SU-DHL-6 (cell line): ENCODE results near the gene SLC39A5.
A peak's percentile ranks its signal among the peaks of the same experiment; 100 is the strongest.

ENCODE experiments used
- H2AFZ ChIP-seq: fragments of 200-600 bp; sonication (generic); 2 replicates; pipeline ENCODE4 v1.6.1; 2014; ENCODE audit warnings: low read depth, mild to moderate bottlenecking, moderate library complexity, mixed read lengths, antibody characterized with exemption, low read length; ENCODE audit not compliant: severe bottlenecking
- H3F3A ChIP-seq: fragments of 200-600 bp; shearing (Covaris generic); 2 replicates; pipeline ENCODE4 v1.6.0; 2016; ENCODE audit warnings: antibody characterized with exemption, mild to moderate bottlenecking; ENCODE audit not compliant: insufficient read depth
- H3K27ac ChIP-seq: fragments of 200-600 bp; sonication (generic); 2 replicates; pipeline ENCODE4 v1.5.1; 2016; ENCODE audit warnings: low read depth, mild to moderate bottlenecking, low read length, moderate library complexity, mixed read lengths
- H3K27me3 ChIP-seq: fragments of 200-600 bp; sonication (generic), shearing (Covaris generic); 2 replicates; pipeline ENCODE4 v1.6.0; 2014; ENCODE audit warnings: mild to moderate bottlenecking, low read length
- H3K36me3 ChIP-seq: fragments of 200-600 bp; sonication (generic); 2 replicates; pipeline ENCODE4 v1.6.1; 2014; ENCODE audit warnings: mild to moderate bottlenecking, low read length, mixed read lengths
- H3K4me2 ChIP-seq: fragments of 300-600, 200-600 bp; shearing (Covaris generic), sonication (generic); 2 replicates; pipeline ENCODE4 v1.6.0; 2014; ENCODE audit warnings: low read length, low read depth, mild to moderate bottlenecking; ENCODE audit not compliant: poor library complexity, severe bottlenecking
- H3K4me3 ChIP-seq: fragments of 200-600 bp; sonication (generic); 2 replicates; pipeline ENCODE4 v1.5.1; 2014; ENCODE audit warnings: antibody characterized with exemption, low read length, mild to moderate bottlenecking, mixed read lengths; ENCODE audit not compliant: insufficient read depth, poor library complexity, severe bottlenecking
- H3K79me2 ChIP-seq: fragments of 200-600 bp; sonication (generic); 2 replicates; pipeline ENCODE4 v1.6.1; 2014; ENCODE audit warnings: mild to moderate bottlenecking, low read length, moderate library complexity; ENCODE audit not compliant: insufficient read depth
- H3K9ac ChIP-seq: fragments of 200-600 bp; sonication (generic); 2 replicates; pipeline ENCODE4 v1.7.0; 2014; ENCODE audit warnings: mild to moderate bottlenecking, low read length
- H3K9me2 ChIP-seq: fragments of 200-600 bp; sonication (generic); replicated peaks from 2 replicates; pipeline ENCODE4 v1.6.1; 2014; ENCODE audit warnings: low read length; ENCODE audit not compliant: insufficient read depth
- H3K9me3 ChIP-seq: fragments of 200-600 bp; sonication (generic); 2 replicates; pipeline ENCODE4 v1.6.1; 2014; ENCODE audit warnings: low read length, mixed read lengths; ENCODE audit not compliant: insufficient read depth
- H4K20me1 ChIP-seq: fragments of 200-600 bp; sonication (generic); 2 replicates; pipeline ENCODE4 v1.6.1; 2014; ENCODE audit warnings: low read depth, mild to moderate bottlenecking, antibody characterized with exemption, low read length, moderate library complexity, mixed read lengths
- EZH2phosphoT487 ChIP-seq: fragments of 200-600 bp; sonication (generic), shearing (Covaris generic); conservative IDR thresholded peaks from 2 replicates; pipeline ENCODE4 v1.6.1; 2018; ENCODE audit warnings: mild to moderate bottlenecking, antibody characterized with exemption, low read length, moderate library complexity, mixed read lengths
- TF ChIP-seq, protein P1 (sequence below): fragments of 200-600 bp; sonication (generic); IDR thresholded peaks from one replicate; pipeline ENCODE4 v1.5.1; 2017; ENCODE audit warnings: antibody characterized with exemption, mild to moderate bottlenecking, low read length, moderate library complexity; ENCODE audit not compliant: insufficient read depth, poor library complexity, severe bottlenecking

Gene SLC39A5

DNA sequence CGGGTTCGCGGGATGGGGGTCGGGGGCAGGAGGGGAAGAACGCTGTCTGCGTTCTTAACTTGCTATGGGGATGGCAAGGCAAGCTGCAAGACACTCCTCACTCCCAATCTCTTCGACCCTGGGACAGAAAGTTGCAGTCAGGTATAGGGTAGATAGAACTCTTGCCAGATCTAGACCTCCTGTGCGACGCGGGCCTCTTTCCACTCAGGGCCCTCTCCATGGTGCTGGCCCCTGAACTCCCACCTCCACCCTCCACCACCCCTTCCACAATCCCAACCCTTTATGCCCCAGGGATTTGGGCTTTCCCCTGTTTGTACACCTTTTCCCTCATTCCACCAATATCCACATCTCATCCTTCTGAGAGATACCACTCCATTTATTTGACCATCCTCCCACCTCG, 4.9 kb upstream of the SLC39A5 start:
- H2AFZ ChIP-seq = no peak overlapping the region
- TF ChIP-seq EZH2phosphoT487 = no peak
- TF ChIP-seq, protein P1, sequence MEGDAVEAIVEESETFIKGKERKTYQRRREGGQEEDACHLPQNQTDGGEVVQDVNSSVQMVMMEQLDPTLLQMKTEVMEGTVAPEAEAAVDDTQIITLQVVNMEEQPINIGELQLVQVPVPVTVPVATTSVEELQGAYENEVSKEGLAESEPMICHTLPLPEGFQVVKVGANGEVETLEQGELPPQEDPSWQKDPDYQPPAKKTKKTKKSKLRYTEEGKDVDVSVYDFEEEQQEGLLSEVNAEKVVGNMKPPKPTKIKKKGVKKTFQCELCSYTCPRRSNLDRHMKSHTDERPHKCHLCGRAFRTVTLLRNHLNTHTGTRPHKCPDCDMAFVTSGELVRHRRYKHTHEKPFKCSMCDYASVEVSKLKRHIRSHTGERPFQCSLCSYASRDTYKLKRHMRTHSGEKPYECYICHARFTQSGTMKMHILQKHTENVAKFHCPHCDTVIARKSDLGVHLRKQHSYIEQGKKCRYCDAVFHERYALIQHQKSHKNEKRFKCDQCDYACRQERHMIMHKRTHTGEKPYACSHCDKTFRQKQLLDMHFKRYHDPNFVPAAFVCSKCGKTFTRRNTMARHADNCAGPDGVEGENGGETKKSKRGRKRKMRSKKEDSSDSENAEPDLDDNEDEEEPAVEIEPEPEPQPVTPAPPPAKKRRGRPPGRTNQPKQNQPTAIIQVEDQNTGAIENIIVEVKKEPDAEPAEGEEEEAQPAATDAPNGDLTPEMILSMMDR = no peak
- no peaks in the 10 kb centered on the region for H4K20me1 ChIP-seq
- peak overlapping the region; percentile 96 for H3K9ac ChIP-seq
- H3K9me2 ChIP-seq = no peaks in the 10 kb centered on the region
- H3K4me2 ChIP-seq = peak overlapping the region; percentile 96
- H3K79me2 ChIP-seq = peaks cover 28% of the 10 kb centered on the region
- H3K27ac ChIP-seq = peak overlapping the region; percentile 53
- H3K4me3 ChIP-seq = peak overlapping the region; percentile 87
- no peaks in the 10 kb centered on the region for H3K27me3 ChIP-seq
- no peaks in the 10 kb centered on the region for H3K36me3 ChIP-seq
- no peaks in the 10 kb centered on the region for H3K9me3 ChIP-seq
- H3F3A ChIP-seq = peaks cover 6% of the 10 kb centered on the region

DNA sequence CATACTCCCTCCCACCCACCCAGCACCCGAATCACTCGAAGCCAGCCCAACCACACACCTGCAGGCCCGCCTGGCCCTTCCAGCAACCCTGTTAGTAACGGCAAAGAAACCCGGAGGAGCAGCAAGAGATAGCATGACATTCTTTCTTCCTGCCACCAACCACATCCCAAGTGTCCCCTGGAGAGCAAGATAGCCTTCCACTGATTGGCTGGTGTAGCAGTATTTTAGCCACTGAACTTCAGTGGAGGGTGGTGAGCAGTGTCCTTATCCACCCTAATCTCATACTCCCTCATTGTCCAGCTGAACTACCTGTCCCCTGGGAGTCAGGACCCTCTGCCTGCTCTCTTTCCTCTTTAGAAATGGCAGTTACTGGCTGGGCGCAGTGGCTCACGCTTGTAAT, 769 bp upstream of the SLC39A5 start:
- TF ChIP-seq EZH2phosphoT487 = no peak
- TF ChIP-seq, protein P1 = no peak
- Histone ChIP-seq H3K4me3 (no peak overlapping the region), H3F3A (peaks cover 6% of the 10 kb centered on the region; the same call in 1 of the 2 replicates), H2AFZ (no peak overlapping the region), H3K27ac (no peak overlapping the region), H3K9me2 (no peaks in the 10 kb centered on the region), H3K79me2 (peaks cover 11% of the 10 kb centered on the region), H3K9ac (no peak overlapping the region), H4K20me1 (no peaks in the 10 kb centered on the region), H3K9me3 (no peaks in the 10 kb centered on the region), H3K36me3 (no peaks in the 10 kb centered on the region), H3K27me3 (no peaks in the 10 kb centered on the region), H3K4me2 (no peak overlapping the region)

DNA sequence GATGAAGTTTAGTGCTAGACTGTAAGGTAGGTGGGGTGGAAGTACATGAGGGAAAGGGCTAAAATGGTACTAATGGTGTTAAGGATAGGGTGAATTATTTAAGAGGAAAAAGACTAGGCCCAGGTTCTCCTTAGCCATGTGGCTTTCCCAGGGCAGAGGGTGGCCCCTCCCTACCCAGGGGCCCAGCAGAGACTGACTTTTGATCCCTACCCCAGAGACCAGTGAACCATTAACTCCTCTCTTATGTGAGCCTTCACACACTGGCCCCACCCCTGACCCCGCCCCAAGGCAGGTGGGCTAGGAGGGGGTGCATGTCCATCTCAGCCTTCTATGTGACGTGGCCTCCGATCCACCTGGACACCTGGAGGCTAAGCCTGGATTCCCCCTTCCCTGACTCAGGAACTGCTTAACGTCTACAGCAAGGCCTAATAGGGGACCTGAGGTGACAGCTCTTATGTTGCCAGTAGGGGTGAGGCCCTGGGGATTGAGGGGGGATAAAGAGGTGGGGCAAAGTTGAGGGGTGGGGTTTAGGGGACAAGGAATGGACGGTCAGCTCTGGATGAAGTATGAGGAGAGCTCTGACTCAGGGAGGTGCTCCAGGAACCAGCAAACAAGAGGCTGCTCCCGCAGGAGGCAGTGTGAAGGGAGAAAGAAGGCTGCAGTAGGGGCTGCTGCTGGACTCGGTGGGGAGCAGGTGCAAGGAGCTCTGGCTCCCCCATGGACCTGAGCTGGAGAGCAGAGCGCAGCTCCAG, 757 bp downstream of the SLC39A5 start:
- no peak overlapping the region for H2AFZ ChIP-seq
- TF ChIP-seq, protein P1 = no peak
- TF ChIP-seq EZH2phosphoT487 = no peak
- no peak overlapping the region for H3K9ac ChIP-seq
- H3K9me3 ChIP-seq = no peaks in the 10 kb centered on the region
- no peaks in the 10 kb centered on the region for H3K27me3 ChIP-seq
- peaks cover 6% of the 10 kb centered on the region; the same call in 1 of the 2 replicates for H3F3A ChIP-seq
- H4K20me1 ChIP-seq = no peaks in the 10 kb centered on the region
- H3K27ac ChIP-seq = no peak overlapping the region
- H3K9me2 ChIP-seq = no peaks in the 10 kb centered on the region
- no peak overlapping the region for H3K4me2 ChIP-seq
- H3K4me3 ChIP-seq = no peak overlapping the region
- H3K79me2 ChIP-seq = no peaks in the 10 kb centered on the region
- H3K36me3 ChIP-seq = no peaks in the 10 kb centered on the region
